IPS DF 4.7 (cell line): ENCODE results near the gene BMPR1A.

Experiments used
- DNase-seq: peaks from one replicate; pipeline ENCODE4 v3.0.0-alpha.2; 2013; ENCODE audit warnings: low spot score; ENCODE audit errors: extremely low read depth

Gene BMPR1A

DNA sequence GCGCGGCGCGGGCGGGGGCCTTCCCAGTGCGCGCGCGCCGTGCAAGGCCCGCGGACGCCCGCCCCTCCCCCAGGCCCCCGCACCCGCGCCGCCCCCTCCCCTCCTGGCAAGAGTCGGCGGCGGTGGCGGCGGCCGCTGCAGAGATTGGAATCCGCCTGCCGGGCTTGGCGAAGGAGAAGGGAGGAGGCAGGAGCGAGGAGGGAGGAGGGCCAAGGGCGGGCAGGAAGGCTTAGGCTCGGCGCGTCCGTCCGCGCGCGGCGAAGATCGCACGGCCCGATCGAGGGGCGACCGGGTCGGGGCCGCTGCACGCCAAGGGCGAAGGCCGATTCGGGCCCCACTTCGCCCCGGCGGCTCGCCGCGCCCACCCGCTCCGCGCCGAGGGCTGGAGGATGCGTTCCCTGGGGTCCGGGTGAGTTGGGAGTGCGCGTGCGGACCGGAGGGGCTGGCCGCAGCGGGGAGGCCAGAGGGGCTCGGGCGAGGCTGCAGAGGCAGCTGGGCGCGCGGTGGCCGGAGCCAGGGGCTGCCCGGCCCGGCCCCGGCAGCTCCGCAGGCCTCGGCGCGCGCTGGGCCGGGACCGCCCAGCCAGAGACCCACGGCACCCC, at the start of gene BMPR1A:
BMPR1A (plus strand) TSS at position 109 of the 602 bp plus-strand sequence. CDS start 119,400 bp downstream, outside the sequence.
- no peak for DNase-seq

- no peak for DNase-seq
Observed at GRCh38 chr10:86706977-86707376, 49.4 kb upstream of the BMPR1A start.

- no peak for DNase-seq
Observed at GRCh38 chr10:86707505-86707904, 48.9 kb upstream of the BMPR1A start.

DNA sequence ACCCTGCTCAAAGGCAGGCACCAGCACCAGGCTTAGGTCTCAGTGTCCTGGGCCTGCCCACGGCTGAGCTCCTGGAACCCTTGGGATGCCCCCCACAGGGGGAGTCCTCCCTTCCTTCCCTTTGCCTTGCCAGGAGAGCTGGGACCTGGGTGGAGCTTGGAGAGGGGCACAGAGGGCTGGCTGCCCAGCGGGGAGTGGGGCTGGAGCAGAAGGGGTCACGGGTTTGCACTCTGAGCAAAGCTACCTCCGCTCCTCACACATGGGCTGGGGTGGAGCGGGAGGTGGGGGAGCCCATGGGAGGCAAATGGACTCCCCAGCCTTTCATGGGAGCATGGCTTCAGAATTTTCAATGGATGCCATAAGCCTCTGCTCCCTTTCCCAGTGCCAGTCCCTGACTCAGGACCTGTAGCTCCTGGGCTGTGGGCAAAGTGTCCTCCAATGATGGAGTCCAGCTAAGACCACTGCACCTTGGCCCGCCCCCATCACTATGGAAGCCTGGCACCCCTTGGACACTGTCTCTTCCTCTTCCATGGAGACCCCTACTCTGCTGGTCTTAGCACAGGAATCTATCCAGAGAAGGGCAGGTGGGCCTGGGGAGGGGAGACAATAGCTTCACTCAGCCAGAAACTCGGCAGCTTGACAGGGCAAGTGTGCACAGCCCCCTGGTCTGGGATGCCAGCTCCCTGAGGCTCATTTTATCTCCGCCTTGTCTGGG, 48.2 kb upstream of the BMPR1A start:
- DNase-seq = no peak

DNA sequence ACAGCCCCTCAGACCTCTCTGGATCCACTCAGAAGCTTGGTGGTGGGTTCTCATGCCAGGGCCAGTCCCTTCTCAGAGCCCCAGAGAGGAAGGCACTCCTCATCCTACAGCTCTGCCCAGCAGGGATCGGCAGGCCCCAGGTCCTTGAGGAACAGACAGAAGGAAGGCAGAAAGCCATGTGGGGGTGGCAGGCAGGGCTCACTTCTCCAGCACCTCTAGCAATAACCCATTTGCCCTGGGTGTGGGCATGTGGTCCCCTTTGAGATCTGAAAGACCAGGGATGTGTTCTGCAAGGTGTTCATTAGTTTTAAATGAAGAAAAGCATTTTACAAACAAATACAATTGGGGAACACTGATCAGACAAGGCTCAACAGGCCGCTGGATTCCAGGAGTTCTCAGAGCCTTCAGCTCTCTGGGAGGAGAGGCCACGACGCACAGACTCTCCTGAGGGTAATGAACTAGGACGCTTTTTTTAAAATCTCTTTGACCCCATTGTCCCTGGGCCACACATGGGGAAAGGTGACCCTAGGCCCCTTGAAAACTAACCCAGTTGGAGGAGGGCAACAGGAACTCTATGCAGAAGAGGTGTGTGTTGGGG, 47.5 kb upstream of the BMPR1A start:
- DNase-seq = no peak

GRCh38 chr10:86709396-86710185, 46.8 kb upstream of the BMPR1A start:
- DNase-seq = no peak

DNA sequence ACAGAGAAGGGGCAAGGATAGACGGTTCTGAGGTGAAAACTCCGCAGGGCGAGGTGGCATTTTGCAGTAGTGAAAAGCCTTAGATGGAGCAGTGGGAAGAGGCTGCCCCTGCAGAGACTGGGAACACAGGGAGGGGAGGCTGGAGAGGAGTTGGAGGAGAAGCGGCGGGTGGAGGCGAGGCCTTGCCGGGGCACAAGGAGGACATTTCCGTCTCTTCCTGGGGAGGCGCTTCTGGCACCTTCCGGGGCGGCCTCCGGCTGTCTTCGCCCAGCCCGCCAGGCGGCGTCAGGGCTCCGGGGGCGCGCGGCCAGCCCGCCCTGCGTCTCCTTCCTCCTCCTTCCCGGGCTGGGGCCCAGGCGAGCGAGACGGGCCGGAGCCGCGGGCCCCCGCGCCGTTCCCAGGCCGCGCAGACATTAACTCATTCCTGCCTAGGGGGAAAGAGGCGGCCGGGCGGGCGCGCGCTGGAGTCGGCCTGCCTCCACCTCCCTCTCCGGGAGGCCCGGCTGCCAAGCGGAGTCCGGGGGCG, 45.4 kb upstream of the BMPR1A start:
- no peak for DNase-seq

DNA sequence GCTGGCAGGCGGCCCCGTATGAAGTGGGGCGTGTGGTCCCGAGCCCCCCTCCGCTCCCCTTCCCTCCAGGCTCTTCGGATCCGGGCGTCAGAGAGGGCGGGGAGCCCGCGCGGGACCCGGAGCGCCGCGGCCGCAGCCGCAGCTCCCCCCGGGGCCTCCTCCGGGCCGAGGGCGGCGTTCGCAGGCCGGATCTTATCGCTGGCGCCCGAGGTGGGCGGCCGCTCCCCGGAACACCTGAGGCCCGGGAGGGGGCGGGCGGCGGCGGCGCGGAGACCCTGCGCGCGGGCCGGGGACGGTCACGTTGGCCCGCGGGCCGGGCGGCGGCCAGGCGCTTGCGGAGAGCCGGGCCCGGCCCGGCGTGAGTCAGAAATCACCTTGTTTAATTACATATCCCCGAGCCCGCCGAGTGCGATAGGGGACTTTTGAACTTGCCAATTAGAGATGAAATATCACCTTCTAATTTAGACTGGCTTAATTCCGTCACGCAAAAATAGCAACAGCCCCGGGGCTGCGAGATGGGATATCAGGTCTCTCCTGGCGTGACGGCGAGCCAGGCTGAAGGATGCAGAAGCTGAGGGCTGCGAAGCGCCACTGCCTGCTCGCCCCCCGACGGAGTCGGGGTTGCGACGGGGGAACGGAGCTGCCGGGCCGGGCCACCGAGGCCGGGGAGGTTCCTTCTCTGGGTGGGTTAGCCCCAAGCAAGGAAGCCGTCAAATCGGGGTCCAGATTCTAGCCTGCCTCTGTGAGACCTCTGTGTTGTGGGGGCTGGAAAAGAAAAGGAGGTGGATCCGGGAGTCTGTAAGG, 44.7 kb upstream of the BMPR1A start:
- DNase-seq = no peak

DNA sequence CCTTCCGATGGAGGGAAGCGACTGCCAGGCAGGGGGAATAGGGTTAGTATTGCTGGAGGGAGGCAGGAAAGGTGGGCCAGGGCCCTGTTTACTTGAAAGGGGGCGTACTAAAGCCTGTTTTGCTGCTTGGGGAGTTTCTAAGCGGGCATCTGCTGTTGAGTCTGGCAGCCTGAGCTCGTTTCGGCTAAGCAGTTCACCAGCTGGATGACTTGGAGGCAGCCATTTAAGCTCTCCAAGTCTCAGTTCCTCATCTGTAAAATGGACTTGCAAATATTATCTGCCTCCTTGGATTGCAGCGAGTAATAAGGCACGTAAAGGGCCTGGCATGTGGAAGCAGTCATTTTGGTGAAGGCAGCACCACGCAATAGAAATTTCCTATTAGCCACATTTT, 44.1 kb upstream of the BMPR1A start:
- no peak for DNase-seq

GRCh38 chr10:86715156-86715795, 41.1 kb upstream of the BMPR1A start:
- DNase-seq = no peak

- no peak for DNase-seq
Observed at GRCh38 chr10:86715836-86716235, 40.6 kb upstream of the BMPR1A start.

- no peak for DNase-seq
Observed at GRCh38 chr10:86716466-86716865, 40.0 kb upstream of the BMPR1A start.

- DNase-seq = no peak
Observed at GRCh38 chr10:86718556-86718955, 37.9 kb upstream of the BMPR1A start.

DNA sequence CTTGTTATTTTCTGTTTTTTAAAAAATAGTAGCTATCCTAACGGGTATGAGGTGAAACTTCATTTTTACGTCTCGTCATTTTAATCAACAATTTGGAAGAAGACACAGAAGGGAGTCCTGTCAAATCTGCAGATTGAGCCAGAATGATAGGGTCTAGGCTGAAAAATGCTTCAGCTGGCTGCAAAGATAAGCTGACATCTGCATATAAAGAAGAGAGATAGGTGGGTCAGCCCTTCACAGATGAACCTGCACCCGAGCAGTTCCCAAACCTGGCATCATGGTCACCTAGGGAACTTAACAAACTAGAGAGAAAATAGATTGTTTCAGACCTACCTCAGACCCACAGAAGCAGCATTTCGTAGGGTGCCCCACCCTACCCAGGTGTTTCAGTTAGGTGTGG, 35.2 kb upstream of the BMPR1A start:
- DNase-seq = no peak

- no peak for DNase-seq
Observed at GRCh38 chr10:86723009-86723408, 33.4 kb upstream of the BMPR1A start.

- DNase-seq = no peak
Observed at GRCh38 chr10:86724445-86724844, 32.0 kb upstream of the BMPR1A start.

GRCh38 chr10:86725980-86726676, 30.3 kb upstream of the BMPR1A start:
- DNase-seq = no peak

- DNase-seq = no peak
Observed at GRCh38 chr10:86726677-86726999, 29.8 kb upstream of the BMPR1A start.

DNA sequence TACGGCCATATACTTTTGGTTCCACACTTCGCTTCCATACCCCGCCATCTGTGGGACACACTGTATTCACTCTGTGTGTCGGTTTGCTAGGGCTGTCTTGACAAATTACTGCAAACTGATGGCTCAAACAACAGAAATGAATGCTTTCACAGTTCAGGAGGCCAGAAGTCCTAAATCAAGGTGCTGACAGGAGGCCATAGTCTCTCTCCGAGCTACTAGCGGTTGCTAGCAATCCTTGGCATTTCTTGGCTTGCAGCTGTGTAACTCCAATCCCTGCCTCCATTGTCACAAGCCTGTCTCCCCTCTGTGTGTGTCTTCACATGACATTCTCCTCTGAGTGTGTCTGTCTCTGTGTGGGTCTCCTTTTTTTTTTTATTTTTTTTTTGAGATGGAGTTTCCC, 28.9 kb upstream of the BMPR1A start:
- no peak for DNase-seq

- no peak for DNase-seq
Observed at GRCh38 chr10:86728056-86728455, 28.4 kb upstream of the BMPR1A start.
